Breast epithelium (tissue), 4 donors: ENCODE data around the gene RBM33. TPM values are rescaled to one million over a fixed set of nuclear protein-coding genes. Genes with fewer than 3 reads are reported as not detected.

Experiments
- DNase-seq, 2 donors: peaks; one replicate each; pipeline ENCODE4 v3.0.0-alpha.2; 2019; ENCODE audit warnings: low spot score in 2 of 2
- H3K27ac ChIP-seq, 2 donors: fragments of 200-600 bp; sonication (generic) in 1 of 2; one replicate each; pipeline ENCODE4 v1.5.1; 2016 to 2019; ENCODE audit warnings: mild to moderate bottlenecking in 1 of 2
- H3K27me3 ChIP-seq, 2 donors: fragments of 200-600 bp; sonication (generic) in 1 of 2; one replicate each; pipeline versions ENCODE4 v1.5.1 to v1.6.0; 2017 to 2019; ENCODE audit warnings: control low read depth in 1 of 2, mild to moderate bottlenecking in 1 of 2
- H3K36me3 ChIP-seq: fragments of 200-600 bp; one replicate; pipeline ENCODE4 v1.5.1; 2019
- H3K4me1 ChIP-seq, 2 donors: fragments of 200-600 bp; sonication (generic); one replicate each; pipeline ENCODE4 v1.5.1; 2016 to 2019; ENCODE audit warnings: control low read depth in 1 of 2
- H3K4me3 ChIP-seq, 3 donors: fragments of 200-600 bp; sonication (generic); 1 replicate in 2 of 3; 2 replicates in 1 of 3; pipeline ENCODE4 v1.5.1; 2016 to 2019; ENCODE audit warnings: mild to moderate bottlenecking in 3 of 3, moderate library complexity in 2 of 3
- H3K9me3 ChIP-seq, 2 donors: fragments of 200-600 bp; sonication (generic) in 1 of 2; one replicate each; pipeline ENCODE4 v1.5.1; 2016 to 2019; ENCODE audit warnings: control low read depth in 1 of 2
- CTCF ChIP-seq, 3 donors: fragments of 450-650 bp; IDR thresholded peaks; one replicate each; pipeline ENCODE4 v1.5.1; 2016 to 2017; ENCODE audit warnings: antibody characterized with exemption in 3 of 3, mild to moderate bottlenecking in 3 of 3, moderate library complexity in 3 of 3
- POLR2A ChIP-seq: fragments of 450-650 bp; IDR thresholded peaks from one replicate; pipeline ENCODE4 v1.6.1; 2016; ENCODE audit warnings: antibody characterized with exemption, mild to moderate bottlenecking, moderate library complexity
- POLR2AphosphoS5 ChIP-seq, 3 donors: sonication (generic); formaldehyde crosslinking; IDR thresholded peaks; one replicate each; pipeline ENCODE4 v1.6.1; 2017; ENCODE audit warnings: antibody characterized with exemption in 3 of 3
- intact Hi-C: fragments of 100-400 bp; cut with DNase I; formaldehyde crosslinking; loops from one replicate; pipeline ENCODE4 v1.15.1; 2023; ENCODE audit warnings: low total_unique reads
- total RNA-seq, 3 donors: library from RNA; depleted of rRNA; stranded (reverse); fragments of >200 nt; gene quantifications; one replicate each; pipeline ENCODE4 v1.1.0, GENCODE V29; 2016

RBM33 gene
- total RNA-seq, 3 donors from 2014 or later: 34.9 to 58.8 (median 46.5) TPM

- intact Hi-C loops: no loop called here
- peaks cover 5% of the 10 kb centered on the region for H3K36me3 ChIP-seq
- no peak overlapping the region for H3K4me3 ChIP-seq
- no peak for DNase-seq
- no peak overlapping the region for H3K27ac ChIP-seq
- no peak for TF ChIP-seq POLR2AphosphoS5 (IDR thresholded peaks at IDR 0.05)
- TF ChIP-seq POLR2A: no peak
- TF ChIP-seq CTCF (IDR thresholded peaks at IDR 0.05): no peak
- no peaks in the 10 kb centered on the region for H3K9me3 ChIP-seq
- H3K4me1 ChIP-seq: no peaks in the 10 kb centered on the region
- H3K27me3 ChIP-seq: no peaks in the 10 kb centered on the region
These were observed 116.7 kb downstream of the RBM33 start for GRCh38 chr7:155761162-155761561.

GRCh38 chr7:155762036-155762435, 117.6 kb downstream of the RBM33 start:
- peaks cover 5% of the 10 kb centered on the region for H3K36me3 ChIP-seq
- no peak overlapping the region for H3K4me3 ChIP-seq
- DNase-seq: no peak
- no peaks in the 10 kb centered on the region for H3K9me3 ChIP-seq
- H3K27ac ChIP-seq: no peak overlapping the region
- no peak for TF ChIP-seq POLR2A
- no peak for TF ChIP-seq POLR2AphosphoS5 (IDR thresholded peaks at IDR 0.05)
- TF ChIP-seq CTCF (IDR thresholded peaks at IDR 0.05): no peak
- H3K27me3 ChIP-seq: no peaks in the 10 kb centered on the region
- no peaks in the 10 kb centered on the region for H3K4me1 ChIP-seq
- intact Hi-C loops: no loop called here

- H3K36me3 ChIP-seq: peaks cover 5% of the 10 kb centered on the region
- intact Hi-C loops: no loop called here
- no peak for TF ChIP-seq CTCF (IDR thresholded peaks at IDR 0.05)
- no peak for TF ChIP-seq POLR2A
- no peak for TF ChIP-seq POLR2AphosphoS5 (IDR thresholded peaks at IDR 0.05)
- no peak overlapping the region for H3K4me3 ChIP-seq
- H3K4me1 ChIP-seq: no peaks in the 10 kb centered on the region
- DNase-seq: no peak
- H3K27ac ChIP-seq: no peak overlapping the region
- H3K27me3 ChIP-seq: no peaks in the 10 kb centered on the region
- H3K9me3 ChIP-seq: no peaks in the 10 kb centered on the region
These were observed 118.2 kb downstream of the RBM33 start for GRCh38 chr7:155762655-155763054.

- TF ChIP-seq POLR2A: no peak
- no peak for TF ChIP-seq POLR2AphosphoS5 (IDR thresholded peaks at IDR 0.05)
- no peak for TF ChIP-seq CTCF (IDR thresholded peaks at IDR 0.05)
- no peak for DNase-seq
- H3K4me3 ChIP-seq: no peak overlapping the region
- no peaks in the 10 kb centered on the region for H3K4me1 ChIP-seq
- no peak overlapping the region for H3K27ac ChIP-seq
- no peaks in the 10 kb centered on the region for H3K9me3 ChIP-seq
- H3K27me3 ChIP-seq: no peaks in the 10 kb centered on the region
- intact Hi-C loops: no loop called here
- peaks cover 5% of the 10 kb centered on the region for H3K36me3 ChIP-seq
These were observed 118.7 kb downstream of the RBM33 start for GRCh38 chr7:155763122-155763521.

- TF ChIP-seq POLR2A: no peak
- no peak for TF ChIP-seq POLR2AphosphoS5 (IDR thresholded peaks at IDR 0.05)
- TF ChIP-seq CTCF (IDR thresholded peaks at IDR 0.05): no peak
- Histone ChIP-seq H3K27ac (no peak overlapping the region), H3K9me3 (no peaks in the 10 kb centered on the region), H3K27me3 (no peaks in the 10 kb centered on the region), H3K4me1 (no peaks in the 10 kb centered on the region), H3K4me3 (no peak overlapping the region), H3K36me3 (peaks cover 5% of the 10 kb centered on the region)
- intact Hi-C loops: no loop called here
- DNase-seq: no peak
These were observed 119.4 kb downstream of the RBM33 start for GRCh38 chr7:155763691-155764437.
